Measurements from ENCODE around the gene WNT3A. TPM values are rescaled to one million over a fixed set of nuclear protein-coding genes. Genes with fewer than 3 reads are reported as not detected.

Gene WNT3A
- total RNA-seq, 4 donors from 2014 or later: not detected

DNA sequence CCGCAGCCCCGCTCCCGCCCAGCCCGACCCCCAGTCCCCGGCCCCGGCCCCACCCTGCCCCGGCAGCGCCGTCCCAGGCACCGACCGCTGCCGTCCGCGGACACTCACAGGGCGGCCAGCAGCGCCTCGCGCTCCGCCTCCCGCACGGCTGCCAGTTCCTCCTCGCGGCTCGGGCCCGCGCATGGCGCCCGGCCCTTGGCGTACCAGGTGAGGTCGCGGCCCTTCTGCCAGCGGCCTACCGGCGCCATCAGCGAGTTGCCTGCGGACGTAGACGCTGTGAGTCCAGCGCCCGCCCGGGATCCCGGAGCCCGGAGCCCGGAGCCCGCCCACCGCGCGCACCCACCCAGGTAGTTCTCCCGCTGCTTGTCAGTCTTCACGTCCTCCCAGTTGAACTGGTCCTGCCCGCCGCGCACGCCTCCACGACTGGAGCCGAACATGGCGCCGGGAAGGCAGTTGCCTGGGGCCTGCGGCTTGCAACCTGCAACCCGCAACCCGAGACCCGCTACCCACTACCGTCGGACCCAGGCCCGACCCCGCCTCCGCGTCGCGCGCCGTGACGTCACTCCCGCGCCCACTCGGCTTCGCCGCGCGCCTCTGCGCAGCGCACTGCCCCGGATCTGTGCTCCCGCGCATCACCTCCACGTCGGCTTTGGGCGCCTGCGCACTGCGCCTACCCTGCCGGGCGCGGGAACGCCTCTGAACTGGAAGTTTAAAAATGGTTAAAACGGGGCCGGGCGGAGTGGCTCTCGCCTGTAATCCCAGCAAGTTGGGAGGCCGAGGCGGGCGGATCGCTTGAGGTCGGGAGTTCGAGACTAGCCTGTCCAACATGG is 96.2 kb downstream of the WNT3A start, which contains the start of gene C1orf35:
Gene C1orf35 (minus strand): TSS at position 535 of the 830 bp plus-strand sequence. CDS start 98 bp downstream, at position 437.
- no peaks in the 10 kb centered on the region for H3K36me3 ChIP-seq
- H3K4me3 ChIP-seq: peak within 1 kb of the TSS; percentile 70 to 71
- TF ChIP-seq CTCF (IDR thresholded peaks at IDR 0.05): peak in 1 of 4 experiments; percentile 39
- peak; percentile 53 to 77 for TF ChIP-seq POLR2A (IDR thresholded peaks at IDR 0.05)
- peak within 1 kb of the TSS; percentile 72 to 92 for H3K27ac ChIP-seq
- intact Hi-C loops (cut with DNase I; ENCODE audit: low total_unique reads): no loop called here
- H3K9me3 ChIP-seq: no peaks in the 10 kb centered on the region
- no peaks in the 10 kb centered on the region for H3K27me3 ChIP-seq
- DNase-seq: peak; percentile 92 to 94
- H3K4me1 ChIP-seq: peaks cover 0 to 18% of the 10 kb centered on the region in 2 donors

DNA sequence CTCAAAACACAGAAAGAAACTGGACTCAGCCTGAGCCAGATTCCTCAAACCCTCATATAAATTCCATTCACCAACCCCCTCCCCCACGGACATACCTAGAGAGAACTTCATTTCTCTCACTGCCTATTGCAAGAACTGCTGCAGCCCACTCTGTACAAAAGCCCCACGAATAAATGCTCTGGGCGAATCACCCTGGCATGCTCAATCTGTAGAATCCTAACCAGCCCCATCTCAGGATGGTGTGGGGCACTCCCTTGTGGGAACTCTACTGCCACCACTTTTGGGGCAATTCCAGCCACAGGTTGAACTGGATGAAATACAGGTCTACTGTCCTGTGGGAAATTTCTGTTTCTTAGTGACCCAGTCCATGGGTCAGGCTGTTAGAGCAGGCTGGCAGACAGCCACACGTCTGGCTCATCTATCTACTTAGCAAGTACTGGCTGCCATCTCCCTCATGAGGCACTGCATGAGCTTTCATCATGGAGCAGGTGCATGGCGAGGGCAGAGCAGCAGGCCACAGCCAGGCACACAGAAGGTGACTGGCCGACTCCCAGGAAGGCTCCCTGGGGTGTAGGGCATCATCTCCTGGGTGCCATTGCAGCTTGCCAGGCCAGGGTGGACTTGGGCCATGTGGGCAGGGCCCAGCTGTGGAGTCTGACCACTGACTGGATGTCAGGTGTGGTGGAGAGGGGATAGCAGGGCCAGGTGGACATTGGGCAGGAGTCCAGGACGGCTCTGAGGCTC is 97.9 kb downstream of the WNT3A start:
- intact Hi-C loops (cut with DNase I; ENCODE audit: low total_unique reads): no loop called here
- Histone ChIP-seq H3K4me3 (no peak overlapping the region), H3K27ac (no peak overlapping the region), H3K9me3 (no peaks in the 10 kb centered on the region), H3K27me3 (no peaks in the 10 kb centered on the region), H3K4me1 (peaks cover 0 to 25% of the 10 kb centered on the region in 2 donors), H3K36me3 (no peaks in the 10 kb centered on the region)
- no peak for TF ChIP-seq POLR2A (IDR thresholded peaks at IDR 0.05)
- TF ChIP-seq CTCF (IDR thresholded peaks at IDR 0.05): no peak
- no peak for DNase-seq

DNA sequence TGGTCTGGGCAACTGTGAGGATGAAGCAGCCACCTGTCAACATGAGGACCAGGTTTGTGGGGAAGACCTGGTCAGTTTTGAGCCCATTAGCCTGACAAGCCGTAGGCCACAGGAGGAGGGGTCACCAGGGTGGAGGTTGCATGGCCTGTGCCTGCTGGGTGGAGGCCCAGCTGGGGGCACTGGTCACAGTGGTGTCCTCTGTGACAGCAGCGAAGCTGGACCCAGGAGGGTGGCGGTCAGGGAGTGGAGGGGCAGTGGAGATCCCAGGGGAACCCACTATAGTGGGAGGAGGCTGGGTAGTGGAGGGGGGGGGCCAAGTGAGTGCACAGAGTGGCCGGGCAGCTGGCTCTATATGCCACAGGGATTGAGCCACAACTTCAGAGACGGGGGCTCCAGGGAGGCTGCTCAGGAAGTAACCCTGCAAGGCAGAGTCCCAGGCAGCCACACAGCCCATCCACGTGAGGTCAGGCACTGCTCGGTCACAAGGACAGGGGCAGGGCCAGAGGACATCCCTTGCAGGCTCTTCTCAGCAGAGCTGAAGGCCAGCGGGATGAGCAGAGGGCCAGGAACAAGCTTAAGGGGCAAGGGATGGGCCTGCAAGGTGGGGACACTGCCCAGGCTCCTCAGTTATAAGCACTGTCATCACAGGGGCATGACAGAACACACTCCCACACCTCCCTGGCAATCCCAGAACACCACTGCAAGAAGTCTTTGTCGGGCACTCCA is 98.6 kb downstream of the WNT3A start:
- H3K36me3 ChIP-seq: no peaks in the 10 kb centered on the region
- TF ChIP-seq CTCF (IDR thresholded peaks at IDR 0.05): no peak
- no peak overlapping the region for H3K4me3 ChIP-seq
- H3K27ac ChIP-seq: no peak overlapping the region
- intact Hi-C loops (cut with DNase I; ENCODE audit: low total_unique reads): no loop called here
- DNase-seq: no peak
- H3K27me3 ChIP-seq: no peaks in the 10 kb centered on the region
- H3K4me1 ChIP-seq: peaks cover 0 to 25% of the 10 kb centered on the region in 2 donors
- no peaks in the 10 kb centered on the region for H3K9me3 ChIP-seq

DNA sequence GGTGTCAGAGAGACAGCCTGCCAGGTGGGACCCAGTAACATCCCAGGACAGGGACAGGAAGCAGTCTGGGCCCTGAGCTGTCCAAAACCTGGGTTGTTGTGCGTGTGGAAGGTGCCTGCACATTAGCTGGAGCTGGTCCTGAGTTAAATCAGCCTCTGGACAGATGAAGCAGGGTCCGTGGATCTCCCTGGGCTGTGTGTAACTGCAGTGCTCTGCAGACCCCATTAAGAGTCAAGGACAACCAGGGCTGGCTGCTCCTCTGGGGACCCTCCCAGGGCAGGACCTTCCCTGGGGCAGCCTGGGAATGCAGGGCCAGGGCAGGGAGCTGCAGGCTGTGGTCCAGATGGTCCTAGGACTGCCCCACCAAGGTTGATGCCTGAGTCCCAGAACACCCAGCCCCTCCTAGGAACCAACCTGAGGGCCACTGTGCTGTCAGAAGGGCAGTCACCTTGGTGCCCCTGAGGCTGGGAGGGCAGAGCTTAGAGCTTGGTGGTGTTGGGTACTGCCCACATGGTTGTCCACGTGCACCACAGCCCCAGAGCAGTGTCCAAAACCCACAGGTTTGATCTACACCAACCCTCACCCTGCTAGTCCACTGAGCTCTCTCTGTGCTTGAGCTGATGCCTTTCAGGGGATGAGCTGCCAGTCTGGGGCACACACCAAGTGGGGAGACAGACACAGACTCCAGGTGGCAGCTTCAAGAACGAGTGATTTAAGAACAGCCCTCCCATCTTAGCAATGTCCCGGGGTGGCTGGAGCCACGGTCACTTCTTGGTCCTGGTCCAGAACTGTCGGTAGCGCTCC is 99.4 kb downstream of the WNT3A start:
- Histone ChIP-seq H3K36me3 (no peaks in the 10 kb centered on the region), H3K9me3 (no peaks in the 10 kb centered on the region), H3K27ac (no peak overlapping the region), H3K27me3 (no peaks in the 10 kb centered on the region), H3K4me3 (no peak overlapping the region), H3K4me1 (peaks cover 0 to 25% of the 10 kb centered on the region in 2 donors)
- no peak for TF ChIP-seq POLR2A (IDR thresholded peaks at IDR 0.05)
- no peak for TF ChIP-seq CTCF (IDR thresholded peaks at IDR 0.05)
- no peak for DNase-seq
- intact Hi-C loops (cut with DNase I; ENCODE audit: low total_unique reads): no loop called here
